Measurements from ENCODE around the gene SYCN. TPM values are rescaled to one million over a fixed set of nuclear protein-coding genes. Genes with fewer than 3 reads are reported as not detected.
"Not testable (repeated sequence)": the region's sequence is repeated elsewhere in the genome, so short reads cannot be mapped to it uniquely, and the experiment has no call there.

The SYCN gene, protein sequence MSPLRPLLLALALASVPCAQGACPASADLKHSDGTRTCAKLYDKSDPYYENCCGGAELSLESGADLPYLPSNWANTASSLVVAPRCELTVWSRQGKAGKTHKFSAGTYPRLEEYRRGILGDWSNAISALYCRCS
- not detected in 2 replicates for total RNA-seq

DNA sequence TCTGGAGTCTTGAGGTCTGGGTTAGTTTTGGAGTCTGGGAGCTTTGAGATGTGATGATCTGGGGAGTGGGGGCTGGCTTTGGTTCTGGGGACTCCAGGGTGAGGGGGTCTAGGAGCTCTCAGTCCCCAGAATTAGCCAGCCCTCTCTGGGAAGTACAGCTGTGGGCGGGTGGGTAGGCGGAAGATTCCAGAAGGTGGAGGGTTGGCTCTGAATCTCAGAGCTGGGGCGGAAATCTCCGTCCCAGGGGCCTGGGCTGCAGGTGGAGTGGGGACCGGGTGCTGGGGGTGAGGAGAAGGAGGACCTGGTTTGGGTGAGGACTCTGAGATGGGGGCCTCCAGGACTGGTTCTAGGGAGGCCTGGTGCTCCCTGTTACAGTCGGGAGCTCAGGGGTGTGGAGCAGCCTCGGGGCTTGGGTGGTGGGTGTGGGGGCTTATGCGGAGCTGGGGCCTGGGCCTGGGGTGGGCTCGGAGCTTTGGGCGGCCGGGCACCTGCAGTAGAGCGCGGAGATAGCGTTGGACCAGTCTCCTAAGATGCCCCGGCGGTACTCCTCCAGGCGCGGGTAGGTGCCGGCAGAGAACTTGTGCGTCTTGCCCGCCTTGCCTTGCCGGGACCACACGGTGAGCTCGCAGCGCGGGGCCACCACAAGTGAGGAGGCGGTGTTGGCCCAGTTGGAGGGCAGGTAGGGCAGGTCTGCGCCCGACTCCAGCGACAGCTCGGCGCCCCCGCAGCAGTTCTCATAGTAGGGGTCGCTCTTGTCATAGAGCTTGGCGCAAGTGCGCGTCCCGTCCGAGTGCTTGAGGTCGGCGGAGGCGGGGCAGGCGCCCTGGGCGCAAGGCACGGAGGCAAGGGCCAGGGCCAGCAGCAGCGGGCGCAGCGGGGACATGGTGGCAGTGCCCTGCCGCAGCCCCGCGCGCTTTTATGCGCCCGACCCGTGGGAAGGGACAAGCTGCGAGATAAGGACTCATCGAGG is at the start of gene SYCN:
TSS of gene SYCN (minus strand) at position 892 of the 970 bp plus-strand sequence. CDS start at position 883, 9 bp downstream.
- no peak for DNase-seq (ENCODE audit: low read depth)

DNA sequence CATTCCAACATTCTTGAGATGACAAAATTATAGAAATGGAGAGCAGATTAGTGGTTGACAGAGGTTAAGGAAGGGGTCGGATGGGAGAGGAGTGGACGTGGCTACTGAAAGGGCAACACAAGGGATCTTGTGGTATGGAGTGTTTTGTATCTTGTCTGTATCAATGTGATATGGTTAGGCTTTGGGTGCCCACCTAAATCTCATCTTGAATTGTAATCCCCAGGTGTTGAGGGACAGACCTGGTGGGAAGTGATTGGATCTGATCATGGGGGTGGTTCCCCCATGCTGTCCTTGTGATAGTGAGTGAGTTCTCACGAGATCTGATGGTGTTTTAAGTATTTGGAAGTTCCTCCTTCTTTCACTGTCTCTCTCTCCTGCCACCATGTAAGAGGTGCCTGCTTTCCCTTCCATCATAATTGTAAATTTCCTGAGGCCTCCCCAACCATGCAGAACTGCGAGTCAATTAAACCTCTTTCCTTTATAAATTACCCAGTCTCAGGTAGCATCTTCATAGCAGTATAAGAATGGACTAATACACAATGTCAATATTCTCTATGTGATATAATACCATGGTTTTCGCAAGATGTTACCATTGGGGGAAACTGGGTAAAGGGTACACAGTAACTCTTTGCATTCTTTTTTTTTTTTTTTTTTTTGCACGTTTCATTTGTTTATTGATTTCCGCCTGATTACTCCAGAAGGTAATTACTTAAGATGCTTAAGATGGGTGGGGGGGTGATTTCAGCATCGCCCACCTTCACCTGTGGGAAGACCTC is 49.5 kb upstream of the SYCN start:
- no peak for DNase-seq (ENCODE audit: low read depth)

DNA sequence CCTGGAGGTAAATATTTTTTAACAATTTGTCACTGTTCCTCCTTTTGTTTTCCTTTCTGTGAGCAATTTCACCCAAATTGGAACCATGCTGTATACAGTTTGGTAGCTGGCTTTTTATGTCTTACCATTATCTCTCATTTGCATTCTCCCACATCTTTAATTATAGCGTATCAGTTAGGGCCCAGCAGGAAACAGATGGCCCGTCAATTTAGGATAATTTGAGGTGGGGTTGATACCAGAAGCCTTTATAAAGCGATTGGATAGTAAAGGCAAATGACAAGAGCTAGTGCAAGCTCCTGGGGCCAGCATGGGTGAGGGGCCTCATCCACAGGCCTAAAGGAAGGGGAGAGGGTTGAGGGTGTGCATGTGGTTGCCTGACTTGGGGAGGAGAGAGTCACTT is 48.4 kb upstream of the SYCN start:
- DNase-seq (ENCODE audit: low read depth), result no peak

DNA sequence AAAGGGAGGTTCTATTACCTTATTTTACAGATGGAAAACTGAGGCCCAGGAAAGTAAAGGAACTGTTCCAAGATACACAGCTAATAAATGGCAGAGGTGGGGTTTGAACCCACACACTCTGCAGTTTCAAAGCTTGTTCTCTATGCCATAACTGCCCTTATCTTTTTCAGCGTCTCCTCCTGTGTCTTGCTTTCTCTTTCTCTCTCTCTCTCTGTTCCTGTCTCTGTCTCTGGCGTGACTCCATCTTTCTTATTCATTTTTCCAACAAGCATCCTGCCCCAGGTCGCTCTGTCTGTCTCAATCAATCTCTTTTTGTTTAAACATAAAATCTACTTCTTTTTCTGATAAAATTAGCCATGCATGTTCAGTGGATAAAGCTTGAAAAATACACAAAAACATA is 47.8 kb upstream of the SYCN start:
- no peak for DNase-seq (ENCODE audit: low read depth)

DNA sequence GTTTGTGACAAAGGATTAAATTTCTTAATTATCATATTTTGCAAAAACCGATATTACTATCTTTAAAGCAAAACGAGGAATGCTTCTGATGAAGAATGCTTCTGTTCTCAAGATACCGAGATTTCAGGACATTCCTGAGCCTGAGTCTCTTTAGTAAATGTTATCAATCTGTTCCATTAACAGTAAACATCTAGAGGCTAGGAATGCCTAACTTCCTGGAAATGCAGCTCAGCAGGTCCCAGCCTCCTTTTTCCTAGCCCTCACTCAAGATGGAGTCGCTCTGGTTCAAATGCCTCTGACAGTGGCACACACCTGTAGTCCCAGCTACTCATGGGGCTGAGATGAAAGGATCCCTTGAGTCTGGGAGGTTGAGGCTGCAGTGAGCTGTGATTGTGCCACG is 47.0 kb upstream of the SYCN start:
- no peak for DNase-seq (ENCODE audit: low read depth)

DNA sequence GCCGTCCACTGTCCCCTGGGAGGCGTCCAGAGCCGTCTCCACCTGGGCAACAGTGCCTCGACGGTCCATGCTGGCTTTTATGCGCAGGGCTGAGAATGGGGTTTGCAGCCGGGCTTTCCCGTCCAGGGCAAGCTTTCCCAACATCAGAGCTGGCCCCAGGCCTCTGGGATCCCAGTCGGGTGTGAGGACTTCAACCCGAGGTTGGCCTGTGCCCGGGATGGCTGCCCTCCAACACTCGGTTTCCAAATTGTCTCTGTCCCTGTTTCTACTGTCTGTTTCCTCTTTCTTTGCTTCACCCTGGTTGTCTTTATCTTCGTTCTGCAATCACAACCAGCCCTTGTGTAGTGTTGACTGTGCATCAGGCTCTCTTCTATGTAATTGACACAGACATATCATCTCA is 44.7 kb upstream of the SYCN start, which contains the start of gene IFNL4:
TSS of gene IFNL4 (minus strand) at position 51 of the 400 bp plus-strand sequence.
- DNase-seq (ENCODE audit: low read depth), result no peak

DNA sequence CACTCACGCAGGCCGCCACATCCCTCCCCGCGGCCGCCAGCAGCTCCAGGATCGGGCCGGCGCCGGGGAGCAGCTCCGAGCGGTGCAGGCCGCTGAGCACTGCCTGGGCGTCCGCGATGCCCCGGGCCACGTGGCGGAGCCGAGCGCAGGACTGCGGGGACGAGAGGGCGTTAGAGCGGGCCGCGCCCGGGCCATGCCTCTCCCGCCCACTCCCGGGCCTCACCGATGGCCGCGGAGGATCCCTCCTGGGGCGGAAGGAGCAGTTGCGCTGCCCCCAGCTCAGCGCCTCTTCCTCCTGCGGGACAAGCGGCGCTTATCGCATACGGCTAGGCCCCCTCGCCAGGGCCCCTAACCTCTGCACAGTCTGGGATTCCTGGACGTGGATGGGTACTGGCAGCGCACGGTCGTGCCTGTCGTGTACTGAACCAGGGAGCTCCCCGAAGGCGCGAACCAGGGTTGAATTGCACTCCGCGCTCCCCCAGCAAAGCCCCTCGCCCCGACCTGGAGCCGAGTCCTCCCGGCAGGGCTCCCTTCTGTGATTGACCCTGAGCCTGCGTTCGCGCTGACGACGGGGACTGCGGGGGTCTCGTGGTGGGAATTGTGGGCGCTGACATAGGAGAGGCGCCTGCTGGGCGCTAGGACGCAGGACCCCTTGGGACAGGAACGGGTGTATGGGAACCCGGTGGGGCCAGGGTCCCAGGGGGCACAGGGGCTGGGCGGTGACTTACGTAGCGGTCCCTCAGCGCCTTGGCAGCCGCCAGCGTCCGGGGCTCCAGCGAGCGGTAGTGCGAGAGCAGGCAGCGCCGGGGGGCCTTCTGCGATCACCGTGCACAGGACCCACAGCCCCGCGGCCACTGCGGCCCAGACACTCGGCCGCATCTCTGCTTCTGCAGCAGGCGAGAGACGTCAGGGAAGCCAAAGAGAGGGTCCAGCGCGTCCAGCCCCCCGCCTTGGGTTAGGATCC is 43.9 kb upstream of the SYCN start:
- DNase-seq (ENCODE audit: low read depth), result no peak

DNA sequence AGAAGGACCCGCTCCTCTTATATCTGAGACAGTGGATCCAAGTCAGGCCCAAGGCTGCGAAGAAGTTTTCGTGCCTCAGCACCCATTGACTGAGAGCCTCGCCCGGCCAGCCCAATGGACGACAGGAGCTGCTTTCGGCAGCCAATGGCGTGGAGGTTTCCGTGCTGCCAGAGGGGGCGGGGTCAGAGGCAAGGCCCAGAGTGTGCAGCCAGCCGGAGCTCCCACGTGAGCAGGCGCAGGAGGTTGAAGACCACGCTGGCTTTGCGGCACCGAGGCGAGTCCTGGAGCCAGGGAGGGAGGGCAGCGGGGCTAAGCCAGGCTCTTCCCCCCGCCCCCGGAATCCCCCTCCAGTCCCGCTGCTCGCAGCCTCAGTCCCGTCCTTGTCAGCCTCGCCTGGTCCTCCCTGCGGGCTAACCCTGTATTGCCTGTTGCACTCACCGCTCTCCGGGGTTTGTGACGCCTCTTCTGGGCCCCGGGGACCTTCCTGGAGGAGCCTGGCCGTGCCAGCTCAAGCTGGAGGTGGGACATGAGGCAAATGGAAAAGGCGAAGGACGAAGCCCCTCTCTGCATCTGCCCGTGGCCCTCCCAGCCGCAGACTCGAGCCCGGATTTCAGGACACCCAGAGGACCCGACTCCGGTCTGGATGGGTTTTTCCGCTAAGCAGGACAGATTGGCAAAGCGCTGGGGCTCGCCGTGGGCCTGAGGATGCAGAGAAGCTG is 43.0 kb upstream of the SYCN start:
- DNase-seq (ENCODE audit: low read depth), result no peak

DNA sequence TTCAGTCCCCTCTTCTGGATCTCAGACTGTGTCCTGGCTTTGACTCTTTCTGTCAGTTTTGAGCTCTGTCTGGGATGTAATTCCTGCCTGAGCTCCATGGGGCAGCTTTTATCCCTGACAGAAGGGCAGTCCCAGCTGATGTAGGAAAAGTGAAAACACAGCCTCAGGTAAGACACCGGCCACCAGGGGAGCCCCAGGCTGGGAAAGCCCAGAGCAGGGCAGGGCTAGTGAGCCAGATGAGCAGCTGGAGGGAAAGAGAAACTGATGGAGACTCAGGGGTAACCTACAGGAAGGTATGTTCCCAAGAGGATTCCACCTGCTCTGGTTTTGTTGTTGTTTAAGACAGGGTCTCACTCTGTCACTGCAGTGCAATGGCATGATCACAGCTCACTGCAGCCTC is 41.1 kb upstream of the SYCN start:
- DNase-seq (ENCODE audit: low read depth), result not testable (repeated sequence)

DNA sequence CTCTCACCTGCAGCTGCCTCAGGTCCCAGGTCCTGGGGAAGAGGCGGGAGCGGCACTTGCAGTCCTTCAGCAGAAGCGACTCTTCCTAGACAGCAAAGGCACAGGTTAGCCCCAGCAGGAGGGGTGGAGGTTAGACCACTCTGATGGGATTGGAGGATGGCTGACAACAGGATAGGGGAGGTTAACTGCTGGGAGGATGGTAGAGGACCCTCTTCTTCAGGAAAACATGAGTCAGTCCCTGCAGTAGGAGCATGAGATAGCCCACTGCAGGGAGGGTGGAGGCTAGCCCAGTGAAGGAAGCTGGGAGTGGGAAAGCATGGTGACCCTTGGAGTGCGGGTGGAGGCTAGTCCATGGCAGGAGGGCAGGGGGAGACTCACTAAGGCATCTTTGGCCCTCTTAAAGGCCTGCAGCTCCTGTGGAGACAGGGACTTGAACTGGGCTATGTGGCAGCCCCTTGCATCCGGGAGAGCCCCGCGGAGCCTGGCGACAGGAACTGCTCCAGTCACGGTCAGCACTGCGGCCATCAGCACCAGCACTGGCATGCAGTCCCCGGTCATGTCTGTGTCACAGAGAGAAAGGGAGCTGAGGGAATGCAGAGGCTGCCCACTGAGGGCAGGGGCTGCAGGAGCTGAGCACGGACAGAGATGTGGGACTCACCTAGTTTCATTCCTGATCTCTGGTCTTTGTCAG is 40.5 kb upstream of the SYCN start, which contains the start of gene IFNL3:
TSS of gene IFNL3 (minus strand) at position 597 of the 691 bp plus-strand sequence. CDS start at position 558, 39 bp downstream.
- not testable (repeated sequence) for DNase-seq (ENCODE audit: low read depth)

DNA sequence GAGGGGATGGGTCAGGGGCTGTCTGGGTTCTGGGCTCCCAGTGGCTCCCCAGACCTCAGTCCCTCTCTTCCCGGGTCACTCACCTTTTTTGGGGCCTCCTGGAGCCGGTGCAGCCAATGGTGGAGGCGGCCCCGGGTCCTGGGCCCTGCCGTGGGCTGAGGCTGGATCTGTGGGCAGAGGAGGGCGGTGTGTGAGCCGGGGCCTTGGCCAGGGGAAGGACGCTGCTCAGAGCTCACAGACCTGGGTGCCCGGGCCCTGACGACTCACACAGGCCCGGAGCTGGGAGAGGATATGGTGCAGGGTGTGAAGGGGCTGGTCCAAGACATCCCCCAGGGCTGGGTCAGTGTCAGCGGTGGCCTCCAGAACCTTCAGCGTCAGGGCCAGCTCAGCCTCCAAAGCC is 39.7 kb upstream of the SYCN start:
- DNase-seq (ENCODE audit: low read depth), result not testable (repeated sequence)

DNA sequence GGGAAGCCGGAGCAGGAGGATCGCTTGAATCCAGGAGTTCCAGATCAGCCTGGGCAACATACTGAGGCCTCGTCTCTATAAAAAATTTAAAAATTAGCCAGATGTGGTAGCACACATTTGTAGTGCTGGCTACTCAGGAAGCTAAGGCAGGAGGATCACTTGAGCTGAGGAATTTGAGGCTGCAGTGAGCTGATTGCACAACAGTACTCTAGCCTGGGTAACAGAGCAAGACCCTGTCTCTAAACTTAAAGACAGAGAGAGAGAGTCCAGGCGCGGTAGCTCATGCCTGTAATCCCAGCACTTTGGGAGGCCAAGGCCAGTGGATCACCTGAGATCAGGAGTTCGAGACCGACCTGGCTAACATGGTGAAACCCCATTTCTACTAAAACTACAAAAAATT is 36.4 kb upstream of the SYCN start:
- DNase-seq (ENCODE audit: low read depth), result no peak

DNA sequence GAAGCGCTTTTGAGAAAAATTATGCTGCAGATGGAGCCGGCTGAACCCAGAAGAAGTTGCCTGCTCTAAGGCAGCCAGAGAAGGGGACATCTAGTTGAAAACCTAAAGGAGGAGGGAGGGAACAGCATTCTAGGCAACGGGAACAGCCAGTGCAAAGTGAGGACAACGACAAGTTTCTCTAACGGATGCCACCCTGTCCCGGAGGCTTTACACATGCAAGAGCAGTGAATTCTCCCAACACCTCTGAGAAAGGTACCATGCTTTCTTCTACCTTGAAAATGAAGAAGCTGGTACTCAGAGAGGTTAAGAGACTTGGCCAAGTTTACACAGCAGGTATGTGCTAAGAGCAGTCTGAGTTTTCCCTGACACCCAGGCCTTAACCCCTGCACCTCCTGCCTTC is 34.9 kb upstream of the SYCN start:
- DNase-seq (ENCODE audit: low read depth), result no peak

DNA sequence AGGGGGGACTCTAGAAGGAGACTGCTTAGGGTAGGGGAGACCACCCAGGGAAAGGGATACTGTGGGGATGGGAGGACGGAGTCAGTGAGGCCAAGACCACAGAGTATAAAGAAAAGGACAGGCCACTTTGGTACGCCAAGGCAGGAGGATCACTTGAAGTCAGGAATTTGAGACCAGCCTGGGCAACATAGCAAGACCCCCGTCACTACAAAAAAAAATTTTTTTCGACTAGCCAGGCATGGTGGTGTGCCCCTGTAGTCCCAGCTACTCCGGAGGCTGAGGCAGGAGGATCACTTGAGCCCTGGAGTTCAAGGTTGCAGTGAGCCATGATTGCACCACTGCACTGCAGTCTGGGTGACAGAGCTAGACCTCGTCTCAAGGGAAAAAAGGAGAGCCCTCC is 34.1 kb upstream of the SYCN start:
- no peak for DNase-seq (ENCODE audit: low read depth)

DNA sequence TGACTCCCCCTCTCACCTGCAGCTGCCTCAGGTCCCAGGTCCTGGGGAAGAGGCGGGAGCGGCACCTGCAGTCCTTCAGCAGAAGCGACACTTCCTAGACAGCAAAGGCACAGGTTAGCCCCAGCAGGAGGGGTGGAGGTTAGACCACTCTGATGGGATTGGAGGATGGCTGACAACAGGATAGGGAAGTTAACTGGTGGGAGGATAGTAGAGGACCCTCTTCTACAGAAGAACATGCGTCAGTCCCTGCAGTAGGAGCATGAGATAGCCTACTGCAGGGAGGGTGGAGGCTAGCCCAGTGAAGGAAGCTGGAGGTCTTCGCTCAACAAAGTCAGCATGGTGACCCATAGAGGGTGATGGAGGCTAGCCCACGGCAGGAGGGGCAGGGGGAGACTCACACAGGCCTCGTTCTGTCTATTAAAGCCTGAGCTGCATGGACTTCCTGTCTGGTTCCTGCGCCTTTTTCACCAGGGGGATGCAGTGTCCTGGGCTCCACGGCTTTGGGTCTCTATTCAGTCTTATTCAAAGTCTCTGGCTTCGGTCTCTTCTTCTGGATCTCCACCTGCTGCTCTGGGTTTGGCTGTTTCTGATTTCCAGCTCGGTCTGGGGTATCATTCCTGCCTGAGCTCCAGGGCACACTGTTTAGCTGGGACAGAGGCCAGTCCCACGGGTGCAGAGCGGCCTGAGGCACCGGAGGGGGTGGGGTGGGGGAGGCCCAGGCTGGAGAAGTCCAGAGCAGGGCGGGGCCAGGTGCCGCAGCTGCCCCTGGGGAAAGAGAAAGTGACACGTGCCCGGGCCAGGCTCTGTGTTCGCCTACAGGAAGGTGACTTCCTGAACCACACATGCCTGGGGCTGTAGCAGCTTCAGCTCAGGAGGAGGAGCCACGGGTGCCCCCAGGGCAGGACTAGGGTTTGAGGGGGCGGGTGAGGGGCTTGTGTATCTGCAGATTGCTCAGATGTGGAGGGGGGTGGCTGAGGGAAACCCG is 33.4 kb upstream of the SYCN start:
- DNase-seq (ENCODE audit: low read depth), result peak; percentile 18

DNA sequence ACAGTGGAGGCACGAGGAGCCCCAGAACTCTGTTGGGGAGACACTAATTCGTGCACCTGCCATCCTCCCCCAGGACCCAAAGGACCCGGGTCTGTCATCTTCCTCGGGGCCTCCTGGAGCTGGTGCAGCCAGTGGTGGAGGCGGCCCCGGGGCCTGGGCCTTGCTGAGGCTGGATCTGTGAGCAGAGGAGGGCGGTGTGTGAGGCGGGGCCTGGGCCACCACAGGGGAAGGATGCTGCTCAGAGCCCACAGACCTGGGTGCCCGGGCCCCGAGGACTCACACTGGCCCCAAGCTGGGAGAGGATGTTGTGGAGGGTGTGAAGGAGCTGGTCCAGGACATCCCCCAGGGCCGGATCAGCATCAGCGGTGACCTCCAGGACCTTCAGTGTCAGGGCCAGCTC is 32.5 kb upstream of the SYCN start:
- DNase-seq (ENCODE audit: low read depth), result no peak

DNA sequence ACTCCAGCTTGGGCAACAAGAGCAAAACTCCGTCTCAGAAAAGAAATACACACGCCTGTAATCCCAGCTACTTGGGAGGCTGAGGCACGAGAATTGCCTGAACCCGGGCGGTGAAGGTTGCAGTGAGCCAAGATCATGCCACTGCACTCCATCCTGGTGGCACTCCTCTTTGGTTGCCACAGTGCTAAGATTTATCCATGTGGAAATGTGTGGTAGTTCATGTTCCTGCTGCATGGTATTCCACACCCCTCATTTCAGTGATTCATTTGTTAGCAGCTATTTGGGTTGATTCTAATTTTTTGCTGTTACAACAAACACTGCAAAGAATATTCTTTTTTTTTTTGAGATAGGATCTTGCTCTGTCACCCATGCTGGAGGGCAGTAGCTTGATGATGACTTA is 28.6 kb upstream of the SYCN start:
- no peak for DNase-seq (ENCODE audit: low read depth)

DNA sequence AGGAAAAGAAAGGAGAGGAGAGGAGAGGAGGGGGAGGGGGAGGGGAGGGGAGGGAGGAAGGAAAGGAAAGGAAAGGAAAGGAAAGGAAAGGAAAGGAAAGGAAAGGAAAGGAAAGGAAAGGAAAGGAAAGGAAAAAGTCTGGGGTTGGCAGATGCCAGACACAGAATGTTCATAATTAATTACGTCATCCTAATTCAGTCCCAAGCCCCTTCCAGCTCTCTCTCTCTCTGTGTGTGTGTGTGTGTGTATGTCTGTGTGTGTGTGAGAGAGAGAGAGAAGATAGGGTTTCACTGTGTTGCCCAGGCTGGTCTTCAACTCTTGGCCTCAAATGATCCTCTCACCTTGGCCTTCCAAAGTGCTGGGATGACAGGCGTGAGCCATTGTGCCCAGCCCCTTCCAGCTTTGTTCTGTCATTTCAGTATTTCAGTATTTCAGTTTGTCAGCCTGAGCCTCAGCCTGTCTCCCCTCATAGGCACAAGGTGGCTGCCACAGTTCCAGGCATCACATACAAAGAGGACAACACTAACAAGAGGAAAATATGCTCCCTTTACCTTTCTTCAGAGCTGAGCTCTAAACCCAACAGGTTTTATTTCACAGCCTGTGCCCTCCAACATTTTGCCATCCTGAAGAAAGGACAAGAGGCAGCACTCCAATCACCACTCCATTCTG is 26.2 kb upstream of the SYCN start:
- no peak for DNase-seq (ENCODE audit: low read depth)
